Measurements from ENCODE around the gene GLP2R. TPM values are rescaled to one million over a fixed set of nuclear protein-coding genes. Genes with fewer than 3 reads are reported as not detected.

The GLP2R gene
- total RNA-seq, 1 donor from 2014 or later = not detected

- DNase-seq = no peak
- Mint-ChIP-seq H3K27ac (ENCODE audit: unreplicated experiment) (no peak overlapping the region), H3K27me3 (ENCODE audit: unreplicated experiment) (peaks cover 7% of the 10 kb centered on the region), H3K9me3 (ENCODE audit: unreplicated experiment) (peaks cover 2% of the 10 kb centered on the region), H3K36me3 (ENCODE audit: unreplicated experiment) (no peaks in the 10 kb centered on the region), H3K4me1 (ENCODE audit: low read depth, unreplicated experiment) (peaks cover 1% of the 10 kb centered on the region), H3K4me3 (ENCODE audit: unreplicated experiment) (no peak overlapping the region)
- TF ChIP-seq CTCF (IDR thresholded peaks at IDR 0.05; ENCODE audit: partially characterized antibody, unreplicated experiment) = no peak
Observed at GRCh38 chr17:9926150-9926804, 100.6 kb downstream of the GLP2R start.

- Mint-ChIP-seq H3K36me3 (ENCODE audit: unreplicated experiment) (no peaks in the 10 kb centered on the region), H3K27ac (ENCODE audit: unreplicated experiment) (no peak overlapping the region), H3K4me1 (ENCODE audit: low read depth, unreplicated experiment) (peaks cover 1% of the 10 kb centered on the region), H3K9me3 (ENCODE audit: unreplicated experiment) (no peaks in the 10 kb centered on the region), H3K27me3 (ENCODE audit: unreplicated experiment) (peaks cover 8% of the 10 kb centered on the region), H3K4me3 (ENCODE audit: unreplicated experiment) (no peak overlapping the region)
- TF ChIP-seq CTCF (IDR thresholded peaks at IDR 0.05; ENCODE audit: partially characterized antibody, unreplicated experiment) = peak; percentile 56
- DNase-seq = peak; percentile 57
Observed at GRCh38 chr17:9928601-9929333, 103.0 kb downstream of the GLP2R start.

- H3K9me3 Mint-ChIP-seq (ENCODE audit: unreplicated experiment) = no peaks in the 10 kb centered on the region
- H3K4me1 Mint-ChIP-seq (ENCODE audit: low read depth, unreplicated experiment) = peaks cover 1% of the 10 kb centered on the region
- H3K4me3 Mint-ChIP-seq (ENCODE audit: unreplicated experiment) = no peak overlapping the region
- H3K27ac Mint-ChIP-seq (ENCODE audit: unreplicated experiment) = no peak overlapping the region
- H3K27me3 Mint-ChIP-seq (ENCODE audit: unreplicated experiment) = peaks cover 7% of the 10 kb centered on the region
- no peaks in the 10 kb centered on the region for H3K36me3 Mint-ChIP-seq (ENCODE audit: unreplicated experiment)
- no peak for TF ChIP-seq CTCF (IDR thresholded peaks at IDR 0.05; ENCODE audit: partially characterized antibody, unreplicated experiment)
- no peak for DNase-seq
Observed at GRCh38 chr17:9929871-9930270, 104.1 kb downstream of the GLP2R start.

- no peak for DNase-seq
- H3K9me3 Mint-ChIP-seq (ENCODE audit: unreplicated experiment) = no peaks in the 10 kb centered on the region
- no peaks in the 10 kb centered on the region for H3K4me1 Mint-ChIP-seq (ENCODE audit: low read depth, unreplicated experiment)
- no peak overlapping the region for H3K4me3 Mint-ChIP-seq (ENCODE audit: unreplicated experiment)
- peaks cover 5% of the 10 kb centered on the region for H3K27me3 Mint-ChIP-seq (ENCODE audit: unreplicated experiment)
- no peak overlapping the region for H3K27ac Mint-ChIP-seq (ENCODE audit: unreplicated experiment)
- no peak for TF ChIP-seq CTCF (IDR thresholded peaks at IDR 0.05; ENCODE audit: partially characterized antibody, unreplicated experiment)
- H3K36me3 Mint-ChIP-seq (ENCODE audit: unreplicated experiment) = no peaks in the 10 kb centered on the region
Observed at GRCh38 chr17:9931144-9931741, 105.5 kb downstream of the GLP2R start.

- no peak for TF ChIP-seq CTCF (IDR thresholded peaks at IDR 0.05; ENCODE audit: partially characterized antibody, unreplicated experiment)
- H3K27me3 Mint-ChIP-seq (ENCODE audit: unreplicated experiment) = peaks cover 8% of the 10 kb centered on the region
- no peak for DNase-seq
- H3K27ac Mint-ChIP-seq (ENCODE audit: unreplicated experiment) = no peak overlapping the region
- H3K4me1 Mint-ChIP-seq (ENCODE audit: low read depth, unreplicated experiment) = no peaks in the 10 kb centered on the region
- H3K4me3 Mint-ChIP-seq (ENCODE audit: unreplicated experiment) = no peak overlapping the region
- H3K36me3 Mint-ChIP-seq (ENCODE audit: unreplicated experiment) = no peaks in the 10 kb centered on the region
- H3K9me3 Mint-ChIP-seq (ENCODE audit: unreplicated experiment) = no peaks in the 10 kb centered on the region
Observed at GRCh38 chr17:9932491-9932890, 106.8 kb downstream of the GLP2R start.
